GM15510 (cell line): ENCODE results near the gene VSNL1.

Experiments used
- POLR2A ChIP-seq: IDR thresholded peaks from 3 replicates; pipeline ENCODE4 v1.6.1; 2011; ENCODE audit warnings: borderline replicate concordance; ENCODE audit not compliant: insufficient read length; ENCODE audit errors: extremely low read depth

The VSNL1 gene

DNA sequence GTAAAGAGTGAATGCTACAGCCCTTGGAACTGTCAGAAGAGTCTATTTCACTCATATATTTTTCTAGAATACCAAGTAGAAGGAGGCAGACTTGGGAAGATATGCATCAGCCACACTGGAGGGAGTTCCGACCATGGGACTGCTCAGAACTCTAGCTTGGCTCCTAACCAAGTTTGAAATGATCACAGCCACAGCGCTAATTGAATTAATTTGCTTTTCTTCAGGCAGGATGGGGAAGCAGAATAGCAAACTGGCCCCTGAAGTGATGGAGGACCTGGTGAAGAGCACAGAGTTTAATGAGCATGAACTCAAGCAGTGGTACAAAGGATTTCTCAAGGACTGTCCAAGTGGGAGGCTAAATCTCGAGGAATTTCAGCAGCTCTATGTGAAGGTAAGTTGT lies 51.4 kb downstream of the VSNL1 start:
- no peak for TF ChIP-seq POLR2A

- TF ChIP-seq POLR2A: no peak
These were observed 52.4 kb downstream of the VSNL1 start for GRCh38 chr2:17592731-17593409.

- no peak for TF ChIP-seq POLR2A
These were observed 52.9 kb downstream of the VSNL1 start for GRCh38 chr2:17593445-17593840.

DNA sequence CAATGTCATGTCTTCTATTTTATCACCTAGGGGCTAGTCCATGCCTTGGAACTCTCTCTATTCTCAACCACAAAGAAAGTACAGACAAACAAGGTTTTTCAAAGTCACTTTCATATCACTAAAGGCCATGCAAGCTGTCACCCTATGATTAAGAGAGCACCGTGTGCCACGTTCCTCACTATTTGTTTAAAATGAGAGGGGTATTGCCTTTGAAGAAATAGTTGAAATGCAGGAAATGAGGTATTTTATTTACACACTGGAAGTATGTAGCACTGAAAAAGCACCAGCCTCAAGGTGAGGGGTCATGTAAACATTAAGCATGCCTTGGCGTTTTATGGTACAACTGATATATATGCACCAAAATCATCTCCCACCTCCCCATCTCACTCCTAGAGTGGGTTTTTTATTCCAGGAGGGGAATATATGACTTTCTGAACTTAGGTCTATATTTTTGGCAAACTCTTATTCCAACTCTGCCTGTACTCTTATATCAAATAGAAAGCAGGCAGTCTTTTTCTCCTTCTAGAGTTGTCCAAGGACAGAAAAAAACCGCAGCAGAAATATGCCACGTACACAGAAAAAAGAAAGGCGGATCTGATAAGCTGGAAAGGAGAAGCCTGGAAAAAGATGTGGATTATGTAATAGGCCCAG lies 53.5 kb downstream of the VSNL1 start:
- no peak for TF ChIP-seq POLR2A

GRCh38 chr2:17594533-17595401 lies 54.3 kb downstream of the VSNL1 start:
- no peak for TF ChIP-seq POLR2A

DNA sequence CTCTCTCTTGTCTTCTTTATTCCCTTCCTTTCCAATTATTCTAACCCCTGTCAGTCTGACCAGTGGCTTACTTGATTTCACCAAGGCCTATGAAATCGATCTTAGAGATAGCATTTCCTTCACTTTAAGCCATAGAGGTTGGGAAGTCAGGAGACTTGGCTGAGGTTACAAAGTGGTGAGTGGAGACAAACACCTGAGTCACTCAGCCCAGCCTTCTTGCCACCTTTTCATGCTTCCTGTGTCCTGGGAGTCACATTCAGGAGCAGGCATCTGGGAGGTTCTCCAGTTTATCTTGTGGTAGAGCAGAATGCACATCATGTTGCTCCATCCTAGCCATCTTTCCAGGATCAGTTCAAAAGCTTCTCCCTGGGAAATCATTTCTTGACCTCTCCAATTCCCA lies 59.1 kb downstream of the VSNL1 start:
- no peak for TF ChIP-seq POLR2A

DNA sequence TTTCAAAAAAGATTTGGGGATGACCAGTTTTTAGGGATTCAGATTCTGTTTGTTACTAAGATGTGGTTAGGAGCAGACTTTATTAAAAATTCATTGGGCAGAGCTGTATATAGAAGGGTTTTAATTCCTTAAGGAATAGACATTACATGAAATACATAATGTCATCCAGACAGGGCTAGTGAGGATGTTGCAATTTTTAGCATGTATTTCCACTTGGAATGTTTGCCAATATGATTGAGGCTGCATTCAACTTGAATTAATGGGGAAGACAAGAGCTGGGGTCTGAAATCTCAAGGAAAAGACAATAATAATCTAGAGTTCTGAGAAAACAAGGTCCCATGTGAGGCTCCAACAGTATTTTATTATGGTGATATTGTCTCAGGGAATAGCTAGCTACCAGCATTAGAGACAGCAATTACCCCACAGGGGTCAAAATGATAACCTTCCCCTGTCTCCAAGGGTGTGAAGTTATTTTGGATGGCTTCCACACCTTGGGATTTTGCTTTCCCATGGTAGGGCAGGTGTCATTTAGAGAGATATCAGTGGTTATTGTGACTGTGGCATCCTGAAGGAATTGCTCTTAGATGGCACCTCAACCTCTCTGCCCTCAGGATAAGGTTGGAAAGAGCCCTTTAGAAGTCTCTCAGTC lies 60.2 kb downstream of the VSNL1 start:
- TF ChIP-seq POLR2A: no peak

- no peak for TF ChIP-seq POLR2A
These were observed 63.6 kb downstream of the VSNL1 start for GRCh38 chr2:17604050-17604449.

DNA sequence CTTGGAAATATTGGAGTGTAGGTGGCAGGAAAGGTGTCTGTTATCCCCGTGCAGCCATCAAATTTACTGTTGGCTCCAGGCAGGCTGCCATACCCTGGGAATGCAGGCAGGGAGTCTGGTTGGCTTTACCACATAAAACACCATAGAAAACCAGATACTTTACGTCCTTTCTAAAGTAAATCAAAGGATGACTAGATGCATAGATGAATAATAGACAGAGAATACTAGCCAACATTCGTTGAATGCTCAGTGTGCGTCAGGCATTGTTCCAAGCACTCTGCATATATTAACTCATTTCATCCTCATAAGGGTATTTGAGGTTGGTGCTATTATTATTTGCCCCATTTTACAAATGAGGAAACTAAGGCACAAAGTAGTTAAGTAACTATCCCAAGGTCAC lies 65.2 kb downstream of the VSNL1 start:
- no peak for TF ChIP-seq POLR2A

GRCh38 chr2:17606851-17607250 lies 66.4 kb downstream of the VSNL1 start:
- TF ChIP-seq POLR2A: no peak

DNA sequence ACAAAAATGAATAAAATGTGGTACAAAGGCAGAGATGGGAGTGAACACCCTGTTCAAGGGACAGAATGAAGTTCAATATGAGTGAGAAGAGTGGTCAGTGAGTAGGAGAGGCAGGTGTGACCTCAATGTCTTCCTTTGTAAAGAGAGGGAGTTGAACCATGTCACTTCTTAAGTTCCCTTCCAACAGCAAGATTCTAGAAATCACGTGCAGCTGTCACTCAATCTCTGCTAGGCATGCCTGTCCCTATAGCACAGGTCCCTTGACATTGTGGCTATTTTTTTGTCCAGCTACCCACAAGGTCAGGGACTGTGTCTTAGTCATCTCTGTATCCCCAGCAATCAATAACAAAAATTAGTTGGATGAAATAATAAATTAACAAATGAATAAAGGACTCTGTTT lies 66.9 kb downstream of the VSNL1 start:
- no peak for TF ChIP-seq POLR2A

DNA sequence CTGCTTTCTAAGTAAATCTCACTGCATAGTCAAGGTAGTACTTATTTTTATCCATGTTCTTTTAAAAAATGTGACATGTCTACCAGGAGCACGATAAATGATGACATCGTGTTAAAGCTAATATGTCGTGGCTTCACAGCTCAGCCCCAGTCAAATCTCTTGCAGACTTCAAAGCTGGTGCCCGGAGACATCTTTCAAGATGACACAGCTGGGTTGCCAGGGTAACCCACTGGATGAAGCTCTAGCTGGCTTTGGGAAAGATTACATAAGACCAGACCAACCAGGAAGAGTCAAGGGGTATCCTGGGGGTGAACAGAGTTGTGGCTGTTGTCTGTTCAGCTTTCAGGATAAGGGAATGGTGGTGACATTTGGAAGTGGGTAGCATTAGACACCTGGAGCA lies 67.8 kb downstream of the VSNL1 start:
- no peak for TF ChIP-seq POLR2A

DNA sequence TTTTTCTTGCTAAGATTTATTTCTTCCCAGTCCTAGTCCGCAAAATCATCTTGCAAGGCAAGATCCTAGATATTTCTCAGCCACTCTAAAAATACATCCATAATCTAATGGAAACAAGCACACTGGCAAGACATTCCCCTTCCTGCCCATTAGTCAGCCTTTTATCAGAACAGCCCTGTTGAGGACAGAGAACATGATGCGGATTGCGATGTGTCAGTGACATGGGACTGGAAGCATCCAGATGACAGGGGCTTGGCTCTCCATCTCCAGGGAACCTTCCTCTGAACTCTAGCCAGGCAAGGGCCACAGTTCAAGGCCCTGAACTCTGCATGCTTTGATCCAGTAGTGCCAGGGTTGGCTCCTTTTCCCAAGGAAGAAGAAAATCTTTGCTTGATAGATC lies 70.0 kb downstream of the VSNL1 start:
- no peak for TF ChIP-seq POLR2A

- no peak for TF ChIP-seq POLR2A
These were observed 70.5 kb downstream of the VSNL1 start for GRCh38 chr2:17611036-17611435.
